GM12801 (cell line): ENCODE measurements around the gene TADA1.

Experiments used
- CTCF ChIP-seq: IDR thresholded peaks from one replicate; pipeline ENCODE4 v1.5.1; 2011; ENCODE audit warnings: control low read depth; ENCODE audit not compliant: insufficient read length; ENCODE audit errors: extremely low read depth

TADA1 gene

GRCh38 chr1:166857995-166858394, 18.1 kb downstream of the TADA1 start:
- no peak for TF ChIP-seq CTCF

GRCh38 chr1:166855558-166855957, 20.5 kb downstream of the TADA1 start:
- TF ChIP-seq CTCF: no peak

- TF ChIP-seq CTCF: no peak
These were observed 23.1 kb downstream of the TADA1 start for GRCh38 chr1:166852918-166853317.

- no peak for TF ChIP-seq CTCF
These were observed 26.9 kb downstream of the TADA1 start for GRCh38 chr1:166849135-166849534.

- no peak for TF ChIP-seq CTCF
These were observed 27.9 kb downstream of the TADA1 start for GRCh38 chr1:166848193-166848592.

GRCh38 chr1:166844791-166845190, 31.3 kb downstream of the TADA1 start:
- TF ChIP-seq CTCF: no peak

GRCh38 chr1:166843769-166844596, 32.1 kb downstream of the TADA1 start:
- no peak for TF ChIP-seq CTCF
